Articular chondrocyte of knee joint (primary cell): ENCODE data around the gene KLHL26. TPM values are rescaled to one million over a fixed set of nuclear protein-coding genes. Genes with fewer than 3 reads are reported as not detected.

Source experiments
- small RNA-seq: library from RNA; depleted of rRNA; stranded (forward); fragments of <200 nt; gene quantifications from one replicate; pipeline ENCODE3, GENCODE V24; 2012
- total RNA-seq: library from RNA; depleted of rRNA; stranded (reverse); fragments of >200 nt; gene quantifications from 2 replicates; pipeline ENCODE4 v1.2.3, GENCODE V29; 2012

Gene KLHL26, protein sequence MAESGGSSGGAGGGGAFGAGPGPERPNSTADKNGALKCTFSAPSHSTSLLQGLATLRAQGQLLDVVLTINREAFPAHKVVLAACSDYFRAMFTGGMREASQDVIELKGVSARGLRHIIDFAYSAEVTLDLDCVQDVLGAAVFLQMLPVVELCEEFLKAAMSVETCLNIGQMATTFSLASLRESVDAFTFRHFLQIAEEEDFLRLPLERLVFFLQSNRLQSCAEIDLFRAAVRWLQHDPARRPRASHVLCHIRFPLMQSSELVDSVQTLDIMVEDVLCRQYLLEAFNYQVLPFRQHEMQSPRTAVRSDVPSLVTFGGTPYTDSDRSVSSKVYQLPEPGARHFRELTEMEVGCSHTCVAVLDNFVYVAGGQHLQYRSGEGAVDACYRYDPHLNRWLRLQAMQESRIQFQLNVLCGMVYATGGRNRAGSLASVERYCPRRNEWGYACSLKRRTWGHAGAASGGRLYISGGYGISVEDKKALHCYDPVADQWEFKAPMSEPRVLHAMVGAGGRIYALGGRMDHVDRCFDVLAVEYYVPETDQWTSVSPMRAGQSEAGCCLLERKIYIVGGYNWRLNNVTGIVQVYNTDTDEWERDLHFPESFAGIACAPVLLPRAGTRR
- total RNA-seq, result 3.8 and 4.2 TPM in 2 replicates

DNA sequence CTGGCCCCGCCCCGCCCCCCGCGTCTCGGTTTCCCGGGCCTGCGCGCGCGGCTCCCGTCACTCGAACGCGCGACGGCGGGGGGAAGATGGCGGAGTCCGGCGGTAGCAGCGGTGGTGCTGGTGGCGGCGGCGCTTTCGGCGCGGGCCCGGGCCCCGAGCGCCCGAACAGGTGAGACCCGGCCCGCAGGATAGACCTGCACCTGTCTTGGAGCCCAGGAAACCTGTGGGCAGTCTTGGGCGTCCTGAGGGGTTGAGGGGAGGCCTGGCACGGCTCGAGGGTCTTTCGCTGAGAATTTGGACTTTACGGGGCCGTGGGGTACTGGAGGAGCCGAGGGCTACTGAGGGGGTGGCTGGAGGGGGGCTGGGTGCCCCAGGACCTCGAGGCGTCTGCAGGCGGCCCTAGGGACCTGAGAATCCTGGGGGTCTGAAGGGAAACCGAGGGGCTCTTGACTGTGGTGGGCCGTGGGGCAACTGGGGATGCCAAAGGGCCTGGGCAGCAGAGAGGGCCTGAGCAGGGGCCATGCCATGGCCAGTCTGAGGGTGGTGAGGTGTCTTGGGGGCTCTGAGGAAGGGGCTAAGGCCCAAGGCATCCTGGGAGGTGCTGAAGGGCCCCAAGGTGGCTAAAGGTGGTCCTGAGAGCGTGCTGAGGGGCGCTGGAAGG, at the start of gene KLHL26:
Gene KLHL26, plus strand, starts transcription at position 60 of the 661 bp plus-strand sequence. Its CDS starts 27 bp downstream, at position 87.

DNA sequence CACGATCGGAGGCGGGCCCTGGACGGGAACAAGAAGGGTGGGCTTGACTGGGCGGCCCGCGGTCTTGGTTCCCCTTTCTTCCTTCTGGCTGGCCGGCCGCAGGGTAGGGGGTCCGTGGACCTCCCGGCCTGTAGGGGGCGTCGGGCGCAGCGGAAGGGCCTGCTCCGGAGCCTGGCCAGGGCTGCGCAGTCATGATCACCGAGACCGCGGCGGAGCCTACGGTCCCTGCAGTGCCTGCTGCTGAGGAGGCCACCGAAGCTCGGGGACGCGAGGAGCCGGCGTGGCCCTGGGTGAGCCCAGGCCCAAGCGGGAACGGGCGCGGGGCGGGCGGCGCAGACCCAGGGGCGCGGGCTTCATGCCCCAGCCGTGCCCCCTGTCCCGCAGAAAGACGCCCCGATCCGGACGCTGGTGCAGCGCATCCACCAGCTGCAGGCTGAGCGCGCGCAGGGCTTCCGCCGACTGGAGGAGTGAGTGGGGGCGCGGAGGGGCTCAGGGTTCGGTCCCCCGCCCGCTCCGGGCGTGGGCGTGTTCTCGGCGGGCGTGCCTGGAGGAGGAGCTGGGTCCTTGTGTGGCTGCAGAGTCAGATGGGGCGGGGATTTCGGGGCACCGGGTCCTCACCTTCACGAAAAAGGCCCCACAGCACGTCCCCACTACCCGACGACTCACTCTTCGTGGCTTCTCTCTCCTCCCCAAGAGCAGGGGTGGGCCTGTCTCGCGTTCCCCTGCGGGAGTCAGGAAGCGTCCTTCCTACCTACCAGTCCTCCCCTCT, 48.0 kb upstream of the KLHL26 start, which contains the start of gene REX1BD:
Gene REX1BD, plus strand, starts transcription at position 188 of the 769 bp plus-strand sequence. Its CDS starts 4 bp downstream, at position 192.

DNA sequence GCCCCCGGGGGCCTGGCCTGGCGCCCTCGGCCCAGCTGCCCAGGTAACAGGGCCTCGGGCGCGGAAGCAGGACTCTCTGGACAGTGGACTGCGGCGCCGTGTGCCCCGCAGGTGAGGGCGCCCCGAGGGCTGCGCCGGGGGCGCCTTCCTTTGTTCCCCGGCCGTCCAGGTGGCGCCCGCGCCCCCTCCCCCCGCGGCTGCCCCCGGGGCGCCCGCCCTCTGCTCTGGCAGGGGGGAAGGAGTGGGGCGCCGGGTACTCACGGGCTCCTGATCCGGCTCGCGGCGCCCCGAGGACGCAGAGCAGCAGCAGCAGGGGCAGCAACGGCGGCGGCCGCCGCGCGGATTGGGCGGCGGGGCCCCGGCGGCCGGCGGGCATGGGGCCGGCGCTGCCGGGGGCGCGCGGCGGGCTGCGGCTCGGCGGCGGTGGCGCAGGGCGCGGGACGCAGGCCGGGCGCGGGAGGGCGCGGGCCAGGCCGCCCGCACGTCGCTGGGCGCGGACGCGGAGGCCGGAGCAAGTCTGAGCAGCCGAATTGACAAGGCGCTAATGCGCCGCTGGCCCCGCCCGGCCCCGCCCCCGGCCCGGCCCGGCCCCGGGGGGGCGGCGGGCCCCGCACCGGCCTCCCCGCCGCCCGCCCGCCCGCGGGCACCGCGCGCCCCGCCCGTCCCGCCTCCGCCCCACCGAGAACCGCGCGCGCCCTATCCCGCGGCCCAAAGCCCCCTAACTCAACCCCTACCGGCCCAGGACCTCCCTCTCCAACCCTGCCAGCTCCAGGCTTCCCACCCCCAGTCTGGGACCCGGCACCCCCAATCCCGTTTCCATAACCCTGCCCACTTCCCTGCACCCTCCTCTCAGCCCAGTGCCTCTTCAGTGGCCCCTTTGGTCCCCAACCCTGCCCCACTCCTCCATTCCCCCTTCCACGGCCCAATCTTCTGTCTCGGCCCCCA, 30.3 kb upstream of the KLHL26 start, which contains the start of gene CRLF1:
Gene CRLF1, minus strand, starts transcription at position 519 of the 945 bp plus-strand sequence. Its CDS starts 143 bp downstream, at position 376.

DNA sequence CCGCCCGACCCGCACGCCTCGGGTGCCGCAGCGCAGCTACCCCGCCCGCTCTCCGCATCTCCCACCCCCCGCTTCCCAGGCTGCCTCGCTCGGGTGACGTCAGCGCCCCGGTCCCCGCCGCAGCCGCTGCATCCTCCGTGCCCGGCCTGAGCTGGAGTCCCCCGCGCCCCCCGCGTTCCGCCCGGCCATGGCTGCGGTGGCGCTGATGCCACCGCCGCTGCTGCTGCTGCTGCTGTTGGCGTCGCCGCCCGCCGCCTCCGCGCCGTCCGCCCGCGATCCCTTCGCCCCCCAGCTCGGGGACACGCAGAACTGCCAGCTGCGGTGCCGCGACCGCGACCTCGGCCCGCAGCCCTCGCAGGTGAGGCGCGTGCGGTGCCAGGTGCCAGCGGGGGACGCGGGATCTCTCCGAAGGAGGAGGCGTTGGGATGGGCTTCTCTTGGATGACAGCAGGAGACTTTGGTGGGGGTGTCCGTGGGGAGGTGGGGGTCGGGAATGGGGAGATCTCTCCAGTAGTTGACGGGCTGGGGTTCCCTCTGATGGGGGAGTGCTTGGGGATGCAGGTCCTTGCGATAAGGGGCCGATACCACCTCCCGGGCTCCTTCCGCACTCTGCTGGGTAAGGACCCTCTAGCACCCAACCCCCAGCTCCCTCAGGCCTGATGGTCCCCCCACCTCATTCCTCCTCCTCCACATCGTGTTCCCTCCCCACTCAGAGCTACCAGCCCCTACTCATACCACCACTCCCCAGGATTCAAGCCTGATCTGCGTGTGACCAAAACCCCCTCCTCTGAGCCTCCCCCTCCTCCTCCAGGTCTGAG, 23.8 kb upstream of the KLHL26 start, which contains the start of gene TMEM59L:
Gene TMEM59L, plus strand, starts transcription at position 99 of the 817 bp plus-strand sequence. Its CDS starts 89 bp downstream, at position 188.

DNA sequence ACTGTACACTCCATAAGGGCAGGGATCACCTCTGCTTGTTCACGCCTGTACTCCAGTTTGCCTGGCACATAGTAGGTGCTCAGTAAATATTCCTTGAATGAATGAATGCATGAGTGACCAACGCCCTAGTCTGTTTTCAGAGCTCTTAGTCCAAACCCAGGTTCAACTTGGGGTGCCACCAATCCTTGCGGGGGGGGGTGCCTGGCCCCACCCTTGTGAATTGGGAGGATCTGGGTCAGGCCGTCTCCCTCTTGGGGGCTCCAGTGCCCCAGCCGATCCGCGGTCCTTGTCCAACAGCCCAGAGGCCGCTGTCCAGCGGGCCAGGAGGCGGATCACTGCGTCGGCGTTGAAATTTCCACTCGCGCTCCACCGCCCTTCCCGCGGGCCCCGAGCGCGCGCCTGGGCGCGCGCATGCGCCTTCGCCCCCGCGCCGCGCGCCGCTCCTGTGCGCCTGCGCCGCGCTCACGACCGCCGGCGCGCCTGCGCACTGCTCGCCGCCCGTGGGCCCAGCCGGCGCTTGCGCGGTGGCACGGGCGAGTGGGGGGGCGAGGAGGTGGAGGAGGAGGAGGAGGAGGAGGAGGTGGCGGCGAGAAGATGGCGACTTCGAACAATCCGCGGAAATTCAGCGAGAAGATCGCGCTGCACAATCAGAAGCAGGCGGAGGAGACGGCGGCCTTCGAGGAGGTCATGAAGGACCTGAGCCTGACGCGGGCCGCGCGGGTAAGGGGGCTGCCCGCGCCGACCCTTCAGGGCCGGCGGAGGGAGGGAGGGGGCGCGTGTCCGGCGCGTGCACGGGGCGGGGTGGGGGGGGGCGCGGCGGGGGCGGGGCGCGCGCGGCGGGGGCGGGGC, 46.5 kb downstream of the KLHL26 start, which contains the start of gene CRTC1:
Gene CRTC1, plus strand, starts transcription at position 572 of the 849 bp plus-strand sequence. Its CDS starts 23 bp downstream, at position 595.

Small RNA genes lying within 50 kb of the gene (small RNA-seq; reads per million reads assigned to genes)
- gene RN7SL155P, result not detected

Other genes with a start within 250 kb of the KLHL26 start
- 0.22 and 0.39 TPM in 2 replicates for gene LRRC25, start 239.4 kb upstream of the KLHL26 start, total RNA-seq
- gene SSBP4, start 217.6 kb upstream of the KLHL26 start, total RNA-seq, result 54.4 and 65.7 TPM in 2 replicates
- gene ISYNA1, start 198.9 kb upstream of the KLHL26 start, total RNA-seq, result 8.5 and 9.3 TPM in 2 replicates
- 12.4 and 13.8 TPM in 2 replicates for gene ELL, start 115.0 kb upstream of the KLHL26 start, total RNA-seq
- 228 and 230 TPM in 2 replicates for gene FKBP8, start 93.5 kb upstream of the KLHL26 start, total RNA-seq
- 91.9 and 110 TPM in 2 replicates for gene KXD1, start 79.2 kb upstream of the KLHL26 start, total RNA-seq
- gene UBA52, start 65.2 kb upstream of the KLHL26 start, total RNA-seq, result 577 and 674 TPM in 2 replicates
- gene REX1BD, start 48.2 kb upstream of the KLHL26 start, total RNA-seq, result 33.5 and 34.6 TPM in 2 replicates
- gene CRLF1, start 30.2 kb upstream of the KLHL26 start, total RNA-seq, result 49.8 and 60.5 TPM in 2 replicates
- 0.65 and 1.3 TPM in 2 replicates for gene TMEM59L, start 24.2 kb upstream of the KLHL26 start, total RNA-seq
- gene CRTC1, start 46.7 kb downstream of the KLHL26 start, total RNA-seq, result 3.1 and 3.9 TPM in 2 replicates
- gene COMP, start 154.3 kb downstream of the KLHL26 start, total RNA-seq, result 95.9 and 107 TPM in 2 replicates
- 53.5 and 55.3 TPM in 2 replicates for gene UPF1, start 194.9 kb downstream of the KLHL26 start, total RNA-seq